GM21576 (cell line): ENCODE measurements around the gene CHCHD3.

Source experiments
- ATAC-seq: cut with Tn5 transposase; IDR thresholded peaks from one replicate; pipeline ENCODE4 v1.9.1; 2021; ENCODE audit warnings: mild to moderate bottlenecking, moderate library complexity; ENCODE audit not compliant: unreplicated experiment

The CHCHD3 gene

GRCh38 chr7:132755538-132756483, 326.1 kb downstream of the CHCHD3 start:
- ATAC-seq: no peak

- no peak for ATAC-seq
Measured at GRCh38 chr7:132752431-132752830, 329.5 kb downstream of the CHCHD3 start.

- no peak for ATAC-seq
Measured at GRCh38 chr7:132751244-132751647, 330.6 kb downstream of the CHCHD3 start.

GRCh38 chr7:132750530-132751217, 331.2 kb downstream of the CHCHD3 start:
- no peak for ATAC-seq

GRCh38 chr7:132750096-132750495, 331.8 kb downstream of the CHCHD3 start:
- no peak for ATAC-seq

GRCh38 chr7:132745510-132745909, 336.4 kb downstream of the CHCHD3 start:
- ATAC-seq: no peak

GRCh38 chr7:132743974-132744373, 337.9 kb downstream of the CHCHD3 start:
- no peak for ATAC-seq

GRCh38 chr7:132742189-132742612, 339.7 kb downstream of the CHCHD3 start:
- ATAC-seq: no peak

GRCh38 chr7:132740176-132740575, 341.7 kb downstream of the CHCHD3 start:
- ATAC-seq: no peak

- no peak for ATAC-seq
Measured at GRCh38 chr7:132739271-132739955, 342.5 kb downstream of the CHCHD3 start.

- ATAC-seq: no peak
Measured at GRCh38 chr7:132738254-132738653, 343.6 kb downstream of the CHCHD3 start.

GRCh38 chr7:132735476-132735875, 346.4 kb downstream of the CHCHD3 start:
- ATAC-seq: no peak
